ENCODE data around the gene MS4A18.

The MS4A18 gene

GRCh38 chr11:60772666-60773065 lies 48.1 kb downstream of the MS4A18 start:
- no peak overlapping the region for H3K4me3 ChIP-seq (ENCODE audit: insufficient read depth, low read depth, low read length, poor library complexity, severe bottlenecking)
- no peaks in the 10 kb centered on the region for H3K4me1 ChIP-seq (ENCODE audit: control insufficient read depth, insufficient read depth, low read length, poor library complexity, severe bottlenecking)
- H3K27me3 ChIP-seq (replicated peaks; ENCODE audit: control insufficient read depth, insufficient read depth, low read length, poor library complexity, severe bottlenecking), result no peaks in the 10 kb centered on the region
- no peak for DNase-seq
- H3K36me3 ChIP-seq (ENCODE audit: control insufficient read depth, insufficient read depth, low read length), result no peaks in the 10 kb centered on the region
- H3K27ac ChIP-seq (ENCODE audit: insufficient read depth, low read length, poor library complexity, severe bottlenecking), result no peak overlapping the region
- H3K9me3 ChIP-seq (ENCODE audit: control insufficient read depth, low read length), result no peaks in the 10 kb centered on the region

DNA sequence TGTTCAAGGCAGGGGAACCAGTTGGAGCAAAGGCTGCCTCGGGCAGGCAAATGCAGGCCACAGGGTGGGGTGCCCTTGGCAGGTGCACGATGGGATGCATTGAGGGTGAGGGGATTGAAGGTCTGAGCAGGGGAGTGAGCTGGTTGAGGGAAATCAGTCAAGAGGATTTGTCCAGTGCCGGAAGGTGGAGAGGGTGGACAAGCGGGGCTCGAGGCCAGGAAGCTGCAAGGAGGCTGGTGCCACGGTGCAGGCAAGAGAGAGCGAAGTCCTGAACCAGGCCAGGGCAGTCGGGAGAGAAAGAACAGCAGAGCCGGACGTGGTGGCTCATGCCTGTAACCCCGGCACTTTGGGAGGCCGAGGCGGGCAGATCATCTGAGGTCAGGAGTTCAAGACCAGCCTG lies 50.2 kb downstream of the MS4A18 start:
- H3K27ac ChIP-seq (ENCODE audit: insufficient read depth, low read length, poor library complexity, severe bottlenecking), result no peak overlapping the region
- DNase-seq, result no peak
- no peaks in the 10 kb centered on the region for H3K36me3 ChIP-seq (ENCODE audit: control insufficient read depth, insufficient read depth, low read length)
- H3K9me3 ChIP-seq (ENCODE audit: control insufficient read depth, low read length), result no peaks in the 10 kb centered on the region
- H3K4me1 ChIP-seq (ENCODE audit: control insufficient read depth, insufficient read depth, low read length, poor library complexity, severe bottlenecking), result no peaks in the 10 kb centered on the region
- no peak overlapping the region for H3K4me3 ChIP-seq (ENCODE audit: insufficient read depth, low read depth, low read length, poor library complexity, severe bottlenecking)
- H3K27me3 ChIP-seq (replicated peaks; ENCODE audit: control insufficient read depth, insufficient read depth, low read length, poor library complexity, severe bottlenecking), result no peaks in the 10 kb centered on the region

- no peaks in the 10 kb centered on the region for H3K4me1 ChIP-seq (ENCODE audit: control insufficient read depth, insufficient read depth, low read length, poor library complexity, severe bottlenecking)
- no peaks in the 10 kb centered on the region for H3K27me3 ChIP-seq (replicated peaks; ENCODE audit: control insufficient read depth, insufficient read depth, low read length, poor library complexity, severe bottlenecking)
- H3K27ac ChIP-seq (ENCODE audit: insufficient read depth, low read length, poor library complexity, severe bottlenecking), result no peak overlapping the region
- H3K4me3 ChIP-seq (ENCODE audit: insufficient read depth, low read depth, low read length, poor library complexity, severe bottlenecking), result no peak overlapping the region
- no peaks in the 10 kb centered on the region for H3K36me3 ChIP-seq (ENCODE audit: control insufficient read depth, insufficient read depth, low read length)
- H3K9me3 ChIP-seq (ENCODE audit: control insufficient read depth, low read length), result no peaks in the 10 kb centered on the region
- DNase-seq, result peak; percentile 49 to 62 (median 58)
Measured at GRCh38 chr11:60775420-60775961, 51.0 kb downstream of the MS4A18 start.

DNA sequence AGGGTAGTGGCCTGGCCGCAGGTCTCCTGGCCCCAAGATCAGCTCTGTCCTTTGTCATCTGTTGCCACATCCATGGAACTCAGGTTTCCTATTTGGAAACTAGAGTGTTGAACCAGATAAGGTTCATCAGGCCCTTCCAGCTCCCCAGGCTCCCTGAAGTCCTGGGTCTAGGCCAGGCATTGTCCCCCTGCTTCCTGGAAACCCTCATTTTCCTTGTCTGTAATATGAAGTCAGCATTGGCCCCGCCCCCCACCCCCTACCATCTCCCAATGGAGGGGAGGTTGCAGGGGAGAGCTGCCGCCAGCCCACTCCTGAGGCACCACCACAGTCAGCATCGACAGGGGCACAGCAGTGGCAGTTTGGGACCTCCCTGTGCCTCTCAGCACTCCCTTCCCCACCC lies 51.6 kb downstream of the MS4A18 start:
- Histone ChIP-seq H3K4me1 (ENCODE audit: control insufficient read depth, insufficient read depth, low read length, poor library complexity, severe bottlenecking) (no peaks in the 10 kb centered on the region), H3K36me3 (ENCODE audit: control insufficient read depth, insufficient read depth, low read length) (no peaks in the 10 kb centered on the region), H3K4me3 (ENCODE audit: insufficient read depth, low read depth, low read length, poor library complexity, severe bottlenecking) (no peak overlapping the region), H3K27me3 (replicated peaks; ENCODE audit: control insufficient read depth, insufficient read depth, low read length, poor library complexity, severe bottlenecking) (no peaks in the 10 kb centered on the region), H3K27ac (ENCODE audit: insufficient read depth, low read length, poor library complexity, severe bottlenecking) (no peak overlapping the region), H3K9me3 (ENCODE audit: control insufficient read depth, low read length) (no peaks in the 10 kb centered on the region)
- no peak for DNase-seq

DNA sequence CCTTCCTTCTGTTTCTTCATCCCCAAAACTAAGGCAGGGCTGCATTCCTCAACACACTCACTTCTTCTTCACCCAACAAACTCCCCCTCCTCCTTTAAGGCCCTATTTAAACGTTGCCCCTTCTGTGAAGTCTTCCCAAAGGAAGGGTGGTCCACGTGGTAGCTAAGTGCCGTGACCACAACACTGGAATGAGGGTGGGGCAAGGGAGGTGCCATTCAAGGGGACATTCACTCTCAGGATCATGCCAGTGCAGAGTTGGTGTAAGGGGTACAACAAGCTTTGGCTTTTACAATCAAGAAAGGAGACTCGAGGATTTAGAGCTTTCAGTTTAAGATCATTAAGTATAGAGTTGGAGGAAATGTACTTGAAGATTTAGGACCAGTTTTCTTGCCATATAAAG lies 52.6 kb downstream of the MS4A18 start:
- Histone ChIP-seq H3K36me3 (ENCODE audit: control insufficient read depth, insufficient read depth, low read length) (no peaks in the 10 kb centered on the region), H3K27ac (ENCODE audit: insufficient read depth, low read length, poor library complexity, severe bottlenecking) (no peak overlapping the region), H3K9me3 (ENCODE audit: control insufficient read depth, low read length) (no peaks in the 10 kb centered on the region), H3K27me3 (replicated peaks; ENCODE audit: control insufficient read depth, insufficient read depth, low read length, poor library complexity, severe bottlenecking) (no peaks in the 10 kb centered on the region), H3K4me1 (ENCODE audit: control insufficient read depth, insufficient read depth, low read length, poor library complexity, severe bottlenecking) (no peaks in the 10 kb centered on the region), H3K4me3 (ENCODE audit: insufficient read depth, low read depth, low read length, poor library complexity, severe bottlenecking) (no peak overlapping the region)
- no peak for DNase-seq

- H3K27ac ChIP-seq (ENCODE audit: insufficient read depth, low read length, poor library complexity, severe bottlenecking), result no peak overlapping the region
- no peak overlapping the region for H3K4me3 ChIP-seq (ENCODE audit: insufficient read depth, low read depth, low read length, poor library complexity, severe bottlenecking)
- H3K9me3 ChIP-seq (ENCODE audit: control insufficient read depth, low read length), result no peaks in the 10 kb centered on the region
- H3K27me3 ChIP-seq (replicated peaks; ENCODE audit: control insufficient read depth, insufficient read depth, low read length, poor library complexity, severe bottlenecking), result no peaks in the 10 kb centered on the region
- DNase-seq, result no peak
- no peaks in the 10 kb centered on the region for H3K4me1 ChIP-seq (ENCODE audit: control insufficient read depth, insufficient read depth, low read length, poor library complexity, severe bottlenecking)
- no peaks in the 10 kb centered on the region for H3K36me3 ChIP-seq (ENCODE audit: control insufficient read depth, insufficient read depth, low read length)
Measured at GRCh38 chr11:60777572-60777971, 53.1 kb downstream of the MS4A18 start.

GRCh38 chr11:60780065-60780464 lies 55.5 kb downstream of the MS4A18 start:
- H3K4me1 ChIP-seq (ENCODE audit: control insufficient read depth, insufficient read depth, low read length, poor library complexity, severe bottlenecking), result no peaks in the 10 kb centered on the region
- DNase-seq, result no peak
- no peak overlapping the region for H3K4me3 ChIP-seq (ENCODE audit: insufficient read depth, low read depth, low read length, poor library complexity, severe bottlenecking)
- no peaks in the 10 kb centered on the region for H3K9me3 ChIP-seq (ENCODE audit: control insufficient read depth, low read length)
- H3K36me3 ChIP-seq (ENCODE audit: control insufficient read depth, insufficient read depth, low read length), result no peaks in the 10 kb centered on the region
- H3K27me3 ChIP-seq (replicated peaks; ENCODE audit: control insufficient read depth, insufficient read depth, low read length, poor library complexity, severe bottlenecking), result no peaks in the 10 kb centered on the region
- H3K27ac ChIP-seq (ENCODE audit: insufficient read depth, low read length, poor library complexity, severe bottlenecking), result no peak overlapping the region

DNA sequence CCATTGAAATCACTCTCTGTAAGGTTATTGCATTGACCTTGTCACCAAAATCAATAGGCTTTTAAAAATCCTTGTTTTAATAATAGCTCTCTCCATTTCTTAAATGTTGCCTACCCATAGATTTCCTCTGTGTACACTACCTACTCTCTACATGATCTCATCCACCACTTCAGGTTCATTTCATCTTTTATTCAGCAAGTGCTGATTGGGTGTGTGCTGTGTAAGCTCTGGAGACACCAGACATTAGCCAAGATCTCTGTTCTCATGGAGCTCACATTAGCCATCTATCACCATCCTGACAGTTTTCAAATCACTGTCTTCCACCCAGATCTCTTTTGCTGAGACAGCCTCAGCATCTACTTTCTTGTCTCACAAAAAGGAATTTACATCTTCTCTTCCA lies 56.3 kb downstream of the MS4A18 start:
- no peak overlapping the region for H3K4me3 ChIP-seq (ENCODE audit: insufficient read depth, low read depth, low read length, poor library complexity, severe bottlenecking)
- H3K9me3 ChIP-seq (ENCODE audit: control insufficient read depth, low read length), result no peaks in the 10 kb centered on the region
- H3K27me3 ChIP-seq (replicated peaks; ENCODE audit: control insufficient read depth, insufficient read depth, low read length, poor library complexity, severe bottlenecking), result no peaks in the 10 kb centered on the region
- DNase-seq, result no peak
- no peaks in the 10 kb centered on the region for H3K36me3 ChIP-seq (ENCODE audit: control insufficient read depth, insufficient read depth, low read length)
- no peaks in the 10 kb centered on the region for H3K4me1 ChIP-seq (ENCODE audit: control insufficient read depth, insufficient read depth, low read length, poor library complexity, severe bottlenecking)
- H3K27ac ChIP-seq (ENCODE audit: insufficient read depth, low read length, poor library complexity, severe bottlenecking), result no peak overlapping the region

DNA sequence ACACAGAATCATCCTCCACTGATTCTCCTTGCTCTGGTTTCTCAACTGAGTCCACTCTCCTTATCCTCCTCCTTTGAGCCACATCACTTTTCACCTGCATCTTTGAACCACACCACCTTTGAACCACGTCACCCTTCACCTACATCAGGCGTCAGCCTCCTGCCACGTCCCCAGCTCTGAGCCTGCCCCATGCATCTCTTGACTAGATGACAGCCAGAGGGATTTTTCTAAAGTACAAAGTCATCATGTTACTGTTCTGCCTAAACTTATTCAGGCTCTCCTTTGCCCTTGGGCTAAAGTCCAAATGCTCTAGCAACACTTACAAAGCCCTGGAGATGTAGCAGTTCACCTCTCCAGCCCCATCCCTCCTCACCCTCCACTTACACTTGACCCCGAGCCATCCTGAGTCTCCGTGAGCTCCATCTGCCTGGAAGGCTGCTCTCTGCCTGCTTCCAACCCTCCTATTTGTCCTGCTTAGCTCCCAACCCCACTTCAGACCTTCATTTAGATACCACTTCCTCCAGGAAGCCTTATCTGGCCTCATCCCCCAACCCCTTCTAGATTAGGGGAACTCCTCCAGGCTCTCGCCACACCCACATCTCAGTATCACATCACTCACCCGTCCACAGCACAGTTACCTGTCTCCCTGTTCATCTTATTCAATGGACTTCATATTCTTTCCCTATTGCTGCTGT lies 56.9 kb downstream of the MS4A18 start:
- Histone ChIP-seq H3K9me3 (ENCODE audit: control insufficient read depth, low read length) (no peaks in the 10 kb centered on the region), H3K4me3 (ENCODE audit: insufficient read depth, low read depth, low read length, poor library complexity, severe bottlenecking) (no peak overlapping the region), H3K27me3 (replicated peaks; ENCODE audit: control insufficient read depth, insufficient read depth, low read length, poor library complexity, severe bottlenecking) (no peaks in the 10 kb centered on the region), H3K27ac (ENCODE audit: insufficient read depth, low read length, poor library complexity, severe bottlenecking) (no peak overlapping the region), H3K36me3 (ENCODE audit: control insufficient read depth, insufficient read depth, low read length) (no peaks in the 10 kb centered on the region), H3K4me1 (ENCODE audit: control insufficient read depth, insufficient read depth, low read length, poor library complexity, severe bottlenecking) (no peaks in the 10 kb centered on the region)
- DNase-seq, result no peak

GRCh38 chr11:60781981-60782316 lies 57.4 kb downstream of the MS4A18 start:
- no peaks in the 10 kb centered on the region for H3K27me3 ChIP-seq (replicated peaks; ENCODE audit: control insufficient read depth, insufficient read depth, low read length, poor library complexity, severe bottlenecking)
- H3K4me1 ChIP-seq (ENCODE audit: control insufficient read depth, insufficient read depth, low read length, poor library complexity, severe bottlenecking), result no peaks in the 10 kb centered on the region
- no peak overlapping the region for H3K4me3 ChIP-seq (ENCODE audit: insufficient read depth, low read depth, low read length, poor library complexity, severe bottlenecking)
- DNase-seq, result no peak
- no peaks in the 10 kb centered on the region for H3K36me3 ChIP-seq (ENCODE audit: control insufficient read depth, insufficient read depth, low read length)
- no peaks in the 10 kb centered on the region for H3K9me3 ChIP-seq (ENCODE audit: control insufficient read depth, low read length)
- H3K27ac ChIP-seq (ENCODE audit: insufficient read depth, low read length, poor library complexity, severe bottlenecking), result no peak overlapping the region
